ENCODE measurements around the gene KLHL3. TPM values are rescaled to one million over a fixed set of nuclear protein-coding genes. Genes with fewer than 3 reads are reported as not detected.

KLHL3 gene
- total RNA-seq, 4 donors from 2014 or later, result 1.7 to 3.8 (median 3.1) TPM

- no peak for DNase-seq
- intact Hi-C loops (cut with DNase I), result no loop called here
- WGBS, 2 donors, result 87 to 92% methylated on average over 6 to 7 of the region's 7 CpGs
Measured at GRCh38 chr5:137617528-137618205, 118.2 kb downstream of the KLHL3 start.

GRCh38 chr5:137616046-137616445, 119.8 kb downstream of the KLHL3 start:
- H3K36me3 ChIP-seq, result peaks cover 0 to 5% (median 0%) of the 10 kb centered on the region in 3 donors
- 89 to 100% methylated on average over 3 of the region's 5 CpGs for WGBS, 2 donors
- no peaks in the 10 kb centered on the region for H3K4me1 ChIP-seq
- DNase-seq, result no peak
- no peaks in the 10 kb centered on the region for H3K9me3 ChIP-seq
- TF ChIP-seq POLR2A (IDR thresholded peaks at IDR 0.05) (no peak), CTCF (IDR thresholded peaks at IDR 0.05) (no peak)
- intact Hi-C loops (cut with DNase I), result no loop called here
- no peak overlapping the region for H3K27ac ChIP-seq
- H3K27me3 ChIP-seq, result peaks cover 0 to under 1% (median 0%) of the 10 kb centered on the region in 4 donors
- no peak overlapping the region for H3K4me3 ChIP-seq

More at GRCh38 chr5:137617528-137618205, 118.2 kb downstream of the KLHL3 start:
- TF ChIP-seq POLR2A (IDR thresholded peaks at IDR 0.05) (no peak), CTCF (IDR thresholded peaks at IDR 0.05) (no peak)
- peaks cover 0 to 11% (median 9%) of the 10 kb centered on the region in 3 donors for H3K4me1 ChIP-seq
- H3K27me3 ChIP-seq, result no peaks in the 10 kb centered on the region
- H3K27ac ChIP-seq, result no peak overlapping the region
- peaks cover 0 to 5% (median 0%) of the 10 kb centered on the region in 3 donors for H3K36me3 ChIP-seq
- H3K9me3 ChIP-seq, result no peaks in the 10 kb centered on the region
- no peak overlapping the region for H3K4me3 ChIP-seq

GRCh38 chr5:137615171-137615775, 120.6 kb downstream of the KLHL3 start:
- 67% methylated on average over 1 of the region's 5 CpGs; no CpG with 5 or more reads in 1 of the 2 donors for WGBS, 2 donors
- TF ChIP-seq POLR2A (IDR thresholded peaks at IDR 0.05) (no peak), CTCF (IDR thresholded peaks at IDR 0.05) (no peak)
- H3K4me3 ChIP-seq, result no peak overlapping the region
- intact Hi-C loops (cut with DNase I), result no loop called here
- no peaks in the 10 kb centered on the region for H3K9me3 ChIP-seq
- no peak overlapping the region for H3K27ac ChIP-seq
- DNase-seq, result no peak
- no peaks in the 10 kb centered on the region for H3K36me3 ChIP-seq
- no peaks in the 10 kb centered on the region for H3K4me1 ChIP-seq
- H3K27me3 ChIP-seq, result peaks cover 0 to 4% (median 0%) of the 10 kb centered on the region in 4 donors

- Histone ChIP-seq H3K27me3 (peaks cover 0 to 4% (median 0%) of the 10 kb centered on the region in 4 donors), H3K9me3 (no peaks in the 10 kb centered on the region), H3K27ac (no peak overlapping the region), H3K4me3 (no peak overlapping the region), H3K36me3 (no peaks in the 10 kb centered on the region), H3K4me1 (no peaks in the 10 kb centered on the region)
- DNase-seq, result no peak
- 79 to 80% methylated on average over 7 of the region's 7 CpGs for WGBS, 2 donors
- no peak for TF ChIP-seq POLR2A (IDR thresholded peaks at IDR 0.05)
- TF ChIP-seq CTCF (IDR thresholded peaks at IDR 0.05), result no peak
- intact Hi-C loops (cut with DNase I), result no loop called here
Measured at GRCh38 chr5:137613554-137614265, 122.2 kb downstream of the KLHL3 start.

- Histone ChIP-seq H3K4me1 (no peaks in the 10 kb centered on the region), H3K27me3 (peaks cover 0 to 7% (median 0%) of the 10 kb centered on the region in 4 donors), H3K4me3 (no peak overlapping the region), H3K9me3 (no peaks in the 10 kb centered on the region), H3K27ac (no peak overlapping the region), H3K36me3 (no peaks in the 10 kb centered on the region)
- intact Hi-C loops (cut with DNase I), result no loop called here
- TF ChIP-seq POLR2A (IDR thresholded peaks at IDR 0.05) (no peak), CTCF (IDR thresholded peaks at IDR 0.05) (no peak)
- DNase-seq, result no peak
Measured at GRCh38 chr5:137612576-137612975, 123.3 kb downstream of the KLHL3 start.

Measured in esophagus squamous epithelium (tissue), 5 donors.